CD14-positive monocyte (primary cell): ENCODE measurements around the gene PI3. TPM values are rescaled to one million over a fixed set of nuclear protein-coding genes. Genes with fewer than 3 reads are reported as not detected.

ENCODE experiments used
- DNase-seq, 3 donors: peaks; one replicate each; pipeline ENCODE4 v3.0.0-alpha.2; 2011 to 2022
- H2AFZ ChIP-seq: 2 replicates; pipeline ENCODE4 v1.6.0; 2012; ENCODE audit warnings: mild to moderate bottlenecking, low read depth, low read length, inconsistent platforms; ENCODE audit not compliant: insufficient read depth, poor library complexity, severe bottlenecking
- H3K27ac ChIP-seq, 2 donors: 1 replicate in 1 of 2; 2 replicates in 1 of 2; pipeline ENCODE4 v1.5.1; 2012 to 2013; ENCODE audit warnings: low read length in 2 of 2, control low read depth in 1 of 2, inconsistent platforms in 1 of 2, low read depth in 1 of 2, mild to moderate bottlenecking in 1 of 2
- H3K27me3 ChIP-seq, 2 donors: one replicate each; pipeline versions ENCODE4 v1.6.0 to v1.6.1; 2011 to 2013; ENCODE audit warnings: low read length in 2 of 2; ENCODE audit not compliant: control insufficient read depth in 2 of 2, insufficient read depth in 2 of 2
- H3K36me3 ChIP-seq, 2 donors: replicated peaks in 1 of 2; 1 replicate in 1 of 2; 2 replicates in 1 of 2; pipeline versions ENCODE4 v1.5.1 to v1.6.1; 2012 to 2013; ENCODE audit warnings: low read length in 2 of 2, control low read depth in 1 of 2, inconsistent platforms in 1 of 2, mild to moderate bottlenecking in 1 of 2; ENCODE audit not compliant: insufficient read depth in 2 of 2, control insufficient read depth in 1 of 2
- H3K4me1 ChIP-seq, 2 donors: 1 replicate in 1 of 2; 2 replicates in 1 of 2; pipeline versions ENCODE4 v1.5.1 to v1.6.1; 2012 to 2013; ENCODE audit warnings: low read length in 2 of 2, control low read depth in 1 of 2, inconsistent platforms in 1 of 2, mild to moderate bottlenecking in 1 of 2, moderate library complexity in 1 of 2; ENCODE audit not compliant: insufficient read depth in 2 of 2, control insufficient read depth in 1 of 2
- H3K4me2 ChIP-seq: replicated peaks from 2 replicates; pipeline ENCODE3; 2012; ENCODE audit warnings: low read length, moderate library complexity, mild to moderate bottlenecking; ENCODE audit not compliant: poor library complexity, severe bottlenecking; ENCODE audit errors: extremely low read depth
- H3K4me3 ChIP-seq, 3 experiments: fragments of 200-600 bp in 1 of 3; sonication (generic) in 1 of 3; replicated peaks in 1 of 3; 1 replicate in 2 of 3; 2 replicates in 1 of 3; pipeline ENCODE4 v1.5.1; 2011 to 2013; ENCODE audit warnings: low read length in 3 of 3, mild to moderate bottlenecking in 3 of 3, control low read depth in 2 of 3, low read depth in 2 of 3, inconsistent platforms in 1 of 3, moderate library complexity in 1 of 3
- H3K79me2 ChIP-seq: 2 replicates; pipeline ENCODE4 v1.6.0; 2012; ENCODE audit warnings: mild to moderate bottlenecking, control low read depth, inconsistent platforms, low read length, moderate library complexity; ENCODE audit not compliant: insufficient read depth
- H3K9ac ChIP-seq: 2 replicates; pipeline ENCODE4 v1.6.0; 2017; ENCODE audit warnings: low read length, mild to moderate bottlenecking; ENCODE audit not compliant: insufficient read depth, poor library complexity, severe bottlenecking
- H3K9me3 ChIP-seq, 2 donors: replicated peaks in 1 of 2; 1 replicate in 1 of 2; 2 replicates in 1 of 2; pipeline versions ENCODE4 v1.5.1 to v1.6.1; 2012 to 2013; ENCODE audit warnings: low read length in 2 of 2, control low read depth in 1 of 2; ENCODE audit not compliant: control insufficient read depth in 1 of 2, insufficient read depth in 1 of 2
- H4K20me1 ChIP-seq: 2 replicates; pipeline ENCODE4 v1.6.0; 2012; ENCODE audit warnings: mild to moderate bottlenecking, low read length, control low read depth, moderate library complexity; ENCODE audit not compliant: insufficient read depth
- H3K27ac Mint-ChIP-seq, 7 donors: one replicate each; pipeline ENCODE4 v1.8.0; 2020; ENCODE audit warnings: mild to moderate bottlenecking in 7 of 7, mixed read lengths in 7 of 7, moderate library complexity in 6 of 7, inconsistent platforms in 2 of 7
- H3K27me3 Mint-ChIP-seq, 3 donors: one replicate each; pipeline ENCODE4 v1.8.0; 2021 to 2022; ENCODE audit warnings: low read depth in 3 of 3, mild to moderate bottlenecking in 3 of 3, mixed read lengths in 3 of 3, moderate library complexity in 3 of 3, inconsistent platforms in 1 of 3
- H3K36me3 Mint-ChIP-seq, 2 donors: one replicate each; pipeline ENCODE4 v1.8.0; 2020; ENCODE audit warnings: mixed read lengths in 2 of 2, inconsistent platforms in 1 of 2, mild to moderate bottlenecking in 1 of 2
- H3K4me1 Mint-ChIP-seq: one replicate; pipeline ENCODE4 v1.8.0; 2020; ENCODE audit warnings: mild to moderate bottlenecking, mixed read lengths
- H3K4me3 Mint-ChIP-seq, 2 donors: one replicate each; pipeline ENCODE4 v1.8.0; 2020; ENCODE audit warnings: mild to moderate bottlenecking in 2 of 2, mixed read lengths in 2 of 2, moderate library complexity in 1 of 2
- H3K9me3 Mint-ChIP-seq, 7 donors: one replicate each; pipeline ENCODE4 v1.8.0; 2020 to 2022; ENCODE audit warnings: mixed read lengths in 7 of 7, mild to moderate bottlenecking in 6 of 7, moderate library complexity in 6 of 7, inconsistent platforms in 2 of 7
- WGBS: methylation state at CpG from one replicate; pipeline ENCODE4 v1.1.5; 2013; ENCODE audit warnings: missing lambda C conversion rate; ENCODE audit not compliant: insufficient coverage; 5-methylcytosine and 5-hydroxymethylcytosine counted together
- intact Hi-C, 2 donors: fragments of 100-400 bp; cut with micrococcal nuclease; formaldehyde crosslinking; loops; one replicate each; pipeline versions ENCODE4 v1.15.0 to v1.15.1; 2023
- polyA plus RNA-seq, 3 donors: library from polyadenylated mRNA; depleted of rRNA in 1 of 3; unstranded in 2 of 3; stranded (reverse) in 1 of 3; fragments of 300-500 nt in 2 of 3; fragments of >200 nt in 1 of 3; fragmentation: Illumina TruSeq in 2 of 3; gene quantifications; 1 replicate in 2 of 3; 2 replicates in 1 of 3; pipeline ENCODE4 v1.2.3, GENCODE V29; 2012 to 2021
- TF ChIP-seq, protein P1 (sequence below): fragments of 200-600 bp; IDR thresholded peaks from one replicate; pipeline ENCODE4 v1.8.0; 2022; ENCODE audit warnings: antibody characterized with exemption, mild to moderate bottlenecking

The PI3 gene
- polyA plus RNA-seq, 3 donors, result not detected

DNA sequence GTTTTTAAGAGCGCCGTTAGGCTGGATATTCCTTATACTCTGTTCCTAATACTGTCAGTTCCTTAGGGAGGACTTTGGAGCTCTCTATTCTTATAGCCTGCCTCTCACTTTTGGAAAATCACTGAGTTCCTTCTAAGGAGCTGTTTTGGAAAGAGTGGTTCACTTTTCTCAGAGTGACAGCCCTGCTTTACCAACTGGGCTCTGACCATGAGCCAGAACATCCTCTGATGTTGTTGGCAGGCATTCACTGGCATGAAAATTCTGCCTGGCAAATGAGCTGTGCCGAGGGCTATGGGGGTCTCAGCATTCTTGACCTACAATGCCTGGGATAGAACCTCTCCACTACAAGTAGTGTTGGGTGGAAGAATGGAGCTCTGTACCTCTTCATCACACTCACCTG, 17.2 kb downstream of the PI3 start:
- H3K4me2 ChIP-seq, result no peak overlapping the region

DNA sequence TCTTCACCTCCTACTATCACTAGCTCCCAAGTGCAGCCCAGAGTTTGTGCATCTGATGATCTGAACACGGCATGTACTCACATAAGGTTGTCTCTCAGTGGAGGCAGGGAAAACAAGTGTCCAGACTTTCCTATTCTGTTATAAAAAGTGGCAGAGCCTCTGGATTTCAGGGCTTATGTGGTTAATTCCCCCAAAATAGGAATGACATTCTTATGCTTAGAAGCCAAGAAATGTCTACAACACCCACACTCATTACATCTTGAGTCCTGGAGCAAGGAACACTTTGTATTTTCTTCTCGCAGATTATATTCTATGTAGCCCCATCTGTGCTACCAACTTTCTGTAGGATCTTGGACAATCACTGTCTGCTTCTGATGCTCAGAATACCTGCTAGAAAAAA, 18.6 kb downstream of the PI3 start:
- Histone ChIP-seq H3K27ac (no peak overlapping the region), H3K4me3 (no peak overlapping the region), H4K20me1 (no peaks in the 10 kb centered on the region), H3K4me2 (no peak overlapping the region), H3K4me1 (no peaks in the 10 kb centered on the region), H3K9me3 (no peaks in the 10 kb centered on the region), H3K27me3 (peaks cover 3 to 4% of the 10 kb centered on the region in 2 donors), H2AFZ (no peak overlapping the region), H3K9ac (no peak overlapping the region), H3K36me3 (no peaks in the 10 kb centered on the region), H3K79me2 (no peaks in the 10 kb centered on the region)
- H3K4me1 Mint-ChIP-seq, result no peaks in the 10 kb centered on the region
- H3K9me3 Mint-ChIP-seq, result peaks cover 0 to 2% (median 0%) of the 10 kb centered on the region in 7 donors
- H3K27me3 Mint-ChIP-seq, result peaks cover 5 to 16% (median 11%) of the 10 kb centered on the region in 3 donors
- intact Hi-C loops, result no loop called here
- 86% methylated on average over 1 of the region's 2 CpGs for WGBS
- H3K4me3 Mint-ChIP-seq, result no peak overlapping the region
- H3K36me3 Mint-ChIP-seq, result no peaks in the 10 kb centered on the region
- no peak for DNase-seq
- no peak overlapping the region for H3K27ac Mint-ChIP-seq
- TF ChIP-seq, protein P1, sequence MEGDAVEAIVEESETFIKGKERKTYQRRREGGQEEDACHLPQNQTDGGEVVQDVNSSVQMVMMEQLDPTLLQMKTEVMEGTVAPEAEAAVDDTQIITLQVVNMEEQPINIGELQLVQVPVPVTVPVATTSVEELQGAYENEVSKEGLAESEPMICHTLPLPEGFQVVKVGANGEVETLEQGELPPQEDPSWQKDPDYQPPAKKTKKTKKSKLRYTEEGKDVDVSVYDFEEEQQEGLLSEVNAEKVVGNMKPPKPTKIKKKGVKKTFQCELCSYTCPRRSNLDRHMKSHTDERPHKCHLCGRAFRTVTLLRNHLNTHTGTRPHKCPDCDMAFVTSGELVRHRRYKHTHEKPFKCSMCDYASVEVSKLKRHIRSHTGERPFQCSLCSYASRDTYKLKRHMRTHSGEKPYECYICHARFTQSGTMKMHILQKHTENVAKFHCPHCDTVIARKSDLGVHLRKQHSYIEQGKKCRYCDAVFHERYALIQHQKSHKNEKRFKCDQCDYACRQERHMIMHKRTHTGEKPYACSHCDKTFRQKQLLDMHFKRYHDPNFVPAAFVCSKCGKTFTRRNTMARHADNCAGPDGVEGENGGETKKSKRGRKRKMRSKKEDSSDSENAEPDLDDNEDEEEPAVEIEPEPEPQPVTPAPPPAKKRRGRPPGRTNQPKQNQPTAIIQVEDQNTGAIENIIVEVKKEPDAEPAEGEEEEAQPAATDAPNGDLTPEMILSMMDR, result no peak

More for the DNA sequence above, 17.2 kb downstream of the PI3 start:
- no peaks in the 10 kb centered on the region for H3K79me2 ChIP-seq
- no peaks in the 10 kb centered on the region for H3K9me3 ChIP-seq
- Mint-ChIP-seq H3K9me3 (peaks cover 0 to 2% (median 0%) of the 10 kb centered on the region in 7 donors), H3K27ac (no peak overlapping the region), H3K4me1 (no peaks in the 10 kb centered on the region), H3K4me3 (no peak overlapping the region), H3K27me3 (peaks cover 6 to 12% (median 7%) of the 10 kb centered on the region in 3 donors), H3K36me3 (no peaks in the 10 kb centered on the region)
- H3K4me1 ChIP-seq, result no peaks in the 10 kb centered on the region
- no peak overlapping the region for H3K9ac ChIP-seq
- no peaks in the 10 kb centered on the region for H3K36me3 ChIP-seq
- 100% methylated on average over 1 of the region's 3 CpGs for WGBS
- H3K4me3 ChIP-seq, result no peak overlapping the region
- intact Hi-C loops, result no loop called here
- no peak overlapping the region for H3K27ac ChIP-seq
- TF ChIP-seq, protein P1, result no peak
- peaks cover 3 to 4% of the 10 kb centered on the region in 2 donors for H3K27me3 ChIP-seq
- DNase-seq, result no peak
- no peak overlapping the region for H2AFZ ChIP-seq
- no peaks in the 10 kb centered on the region for H4K20me1 ChIP-seq
